OCI-LY1 (cell line): Measurements from ENCODE around the gene ZNF407.

ENCODE experiments used
- H2AFZ ChIP-seq: fragments of 200-600 bp; sonication (generic), shearing (Covaris generic); 2 replicates; pipeline ENCODE4 v1.6.0; 2014; ENCODE audit warnings: antibody characterized with exemption, mild to moderate bottlenecking, low read length
- H3F3A ChIP-seq: fragments of 200-600 bp; sonication (generic), shearing (Covaris generic); 2 replicates; pipeline ENCODE4 v1.6.0; 2014; ENCODE audit warnings: mild to moderate bottlenecking, antibody characterized with exemption, low read length, moderate library complexity; ENCODE audit not compliant: insufficient read depth
- H3K27ac ChIP-seq: fragments of 200-600 bp; sonication (generic); 2 replicates; pipeline ENCODE4 v1.5.1; 2014; ENCODE audit warnings: low read length, mixed run types, mild to moderate bottlenecking, low read depth; ENCODE audit not compliant: poor library complexity, severe bottlenecking
- H3K27me3 ChIP-seq: fragments of 200-600 bp; sonication (generic); 2 replicates; pipeline ENCODE4 v1.6.0; 2014; ENCODE audit warnings: antibody characterized with exemption, mild to moderate bottlenecking, low read length, moderate library complexity; ENCODE audit not compliant: insufficient read depth
- H3K36me3 ChIP-seq: fragments of 200-600 bp; sonication (generic); 2 replicates; pipeline ENCODE4 v1.6.1; 2014; ENCODE audit warnings: mild to moderate bottlenecking, antibody characterized with exemption, low read length, moderate library complexity, mixed read lengths; ENCODE audit not compliant: insufficient read depth
- H3K4me1 ChIP-seq: fragments of 200-600 bp; sonication (generic); 2 replicates; pipeline ENCODE4 v1.5.1; 2014; ENCODE audit warnings: mild to moderate bottlenecking, low read length, moderate library complexity; ENCODE audit not compliant: insufficient read depth, severe bottlenecking
- H3K4me2 ChIP-seq: fragments of 200-600 bp; sonication (generic), shearing (Covaris generic); 2 replicates; pipeline ENCODE4 v1.6.1; 2014; ENCODE audit warnings: low read length
- H3K4me3 ChIP-seq: fragments of 200-600 bp; sonication (generic); 2 replicates; pipeline ENCODE4 v1.5.1; 2014; ENCODE audit warnings: low read length, low read depth, mild to moderate bottlenecking, mixed read lengths; ENCODE audit not compliant: poor library complexity, severe bottlenecking
- H3K79me2 ChIP-seq: fragments of 200-600 bp; shearing (Covaris generic); 2 replicates; pipeline ENCODE4 v1.6.1; 2016; ENCODE audit warnings: mixed run types, low read length, mixed read lengths; ENCODE audit not compliant: insufficient read depth
- H3K9ac ChIP-seq: fragments of 200-600 bp; sonication (generic), shearing (Covaris generic); 2 replicates; pipeline ENCODE4 v1.6.1; 2014; ENCODE audit warnings: mild to moderate bottlenecking, low read length, mixed read lengths
- H3K9me2 ChIP-seq: fragments of 200-600 bp; sonication (generic), shearing (Covaris generic); 2 replicates; pipeline ENCODE4 v1.6.1; 2014; ENCODE audit warnings: low read depth, mild to moderate bottlenecking, low read length, mixed read lengths
- H3K9me3 ChIP-seq: fragments of 200-600 bp; shearing (Covaris generic); 2 replicates; pipeline ENCODE4 v1.6.1; 2014; ENCODE audit warnings: low read length, mixed read lengths
- H4K20me1 ChIP-seq: fragments of 200-600 bp; sonication (generic), shearing (Covaris generic); 2 replicates; pipeline ENCODE4 v1.6.0; 2016; ENCODE audit warnings: mild to moderate bottlenecking, low read length; ENCODE audit not compliant: insufficient read depth
- EZH2 ChIP-seq: fragments of 200-600 bp; sonication (generic), shearing (Covaris generic); IDR thresholded peaks from 2 replicates; pipeline ENCODE4 v1.8.0; 2017; ENCODE audit warnings: borderline replicate concordance, mixed run types, mild to moderate bottlenecking, antibody characterized with exemption, low read length, moderate library complexity, mixed read lengths
- TF ChIP-seq, protein P1 (sequence below): fragments of 200-600 bp; sonication (generic), shearing (Covaris generic); IDR thresholded peaks from 2 replicates; pipeline ENCODE4 v1.5.1; 2017; ENCODE audit warnings: mild to moderate bottlenecking, antibody characterized with exemption, low read length, moderate library complexity, mixed read lengths

Gene ZNF407

DNA sequence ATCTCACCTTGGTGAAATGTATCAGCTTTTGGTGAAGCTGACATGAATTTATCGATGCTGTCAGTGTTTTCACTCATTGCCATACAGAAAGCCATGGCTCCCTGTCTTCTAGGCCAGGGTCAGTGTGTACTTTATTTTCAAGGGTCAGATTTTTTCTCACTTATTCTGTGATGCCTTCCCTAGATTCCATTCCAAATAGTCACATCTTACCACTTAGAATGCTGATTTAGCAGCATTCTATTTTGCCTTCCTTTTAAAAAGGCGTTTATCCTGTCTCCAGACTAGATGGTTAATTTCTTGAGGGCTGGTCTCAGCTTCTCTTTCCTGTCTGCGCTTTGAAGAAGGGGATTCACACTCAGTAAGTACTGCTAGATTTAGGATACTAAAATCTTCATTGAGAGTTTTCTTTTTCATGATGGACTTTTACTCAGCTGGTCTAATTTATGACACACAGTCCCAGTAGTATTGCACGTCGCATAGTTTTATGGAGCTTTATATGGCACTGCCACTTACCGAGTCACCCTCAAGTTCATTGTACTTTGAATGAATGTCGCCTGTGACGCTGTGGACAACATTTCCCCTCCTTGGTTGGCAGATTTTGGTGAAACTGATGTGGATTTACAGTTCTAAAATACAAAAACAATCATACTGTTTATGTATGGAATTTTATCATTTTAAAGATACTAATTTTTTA lies 194.0 kb downstream of the ZNF407 start:
- Histone ChIP-seq H3K36me3 (no peaks in the 10 kb centered on the region), H3K4me1 (peaks cover 17% of the 10 kb centered on the region), H3F3A (no peaks in the 10 kb centered on the region), H3K4me3 (no peak overlapping the region), H3K9me2 (no peaks in the 10 kb centered on the region), H4K20me1 (no peaks in the 10 kb centered on the region), H3K9ac (no peak overlapping the region), H3K27me3 (no peaks in the 10 kb centered on the region), H2AFZ (no peak overlapping the region), H3K27ac (no peak overlapping the region), H3K79me2 (no peaks in the 10 kb centered on the region), H3K9me3 (no peaks in the 10 kb centered on the region), H3K4me2 (no peak overlapping the region)
- no peak for TF ChIP-seq EZH2
- TF ChIP-seq, protein P1, sequence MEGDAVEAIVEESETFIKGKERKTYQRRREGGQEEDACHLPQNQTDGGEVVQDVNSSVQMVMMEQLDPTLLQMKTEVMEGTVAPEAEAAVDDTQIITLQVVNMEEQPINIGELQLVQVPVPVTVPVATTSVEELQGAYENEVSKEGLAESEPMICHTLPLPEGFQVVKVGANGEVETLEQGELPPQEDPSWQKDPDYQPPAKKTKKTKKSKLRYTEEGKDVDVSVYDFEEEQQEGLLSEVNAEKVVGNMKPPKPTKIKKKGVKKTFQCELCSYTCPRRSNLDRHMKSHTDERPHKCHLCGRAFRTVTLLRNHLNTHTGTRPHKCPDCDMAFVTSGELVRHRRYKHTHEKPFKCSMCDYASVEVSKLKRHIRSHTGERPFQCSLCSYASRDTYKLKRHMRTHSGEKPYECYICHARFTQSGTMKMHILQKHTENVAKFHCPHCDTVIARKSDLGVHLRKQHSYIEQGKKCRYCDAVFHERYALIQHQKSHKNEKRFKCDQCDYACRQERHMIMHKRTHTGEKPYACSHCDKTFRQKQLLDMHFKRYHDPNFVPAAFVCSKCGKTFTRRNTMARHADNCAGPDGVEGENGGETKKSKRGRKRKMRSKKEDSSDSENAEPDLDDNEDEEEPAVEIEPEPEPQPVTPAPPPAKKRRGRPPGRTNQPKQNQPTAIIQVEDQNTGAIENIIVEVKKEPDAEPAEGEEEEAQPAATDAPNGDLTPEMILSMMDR, result no peak

DNA sequence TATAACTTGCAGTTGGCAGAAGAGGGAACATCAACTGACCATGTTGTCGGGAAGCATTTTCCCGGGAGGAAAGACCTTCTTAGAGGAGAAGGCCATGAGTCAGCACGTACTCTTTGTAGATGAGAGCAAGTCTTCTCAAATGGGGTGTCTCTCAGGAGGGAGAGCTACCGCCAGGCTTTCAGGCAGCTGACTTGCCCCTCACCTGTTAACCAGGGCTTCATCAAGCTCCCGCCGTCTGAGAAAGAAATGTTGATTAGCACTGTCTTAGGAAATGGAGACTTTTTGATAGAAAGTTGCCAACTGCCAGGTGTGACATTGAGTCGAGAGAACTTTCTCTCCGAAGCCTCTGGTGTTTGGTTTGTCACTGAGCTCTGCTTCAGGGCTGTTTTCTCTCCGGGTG lies 196.1 kb downstream of the ZNF407 start:
- peaks cover 38% of the 10 kb centered on the region for H3K4me1 ChIP-seq
- H3K4me3 ChIP-seq, result no peak overlapping the region
- no peaks in the 10 kb centered on the region for H3K36me3 ChIP-seq
- no peaks in the 10 kb centered on the region for H3K9me3 ChIP-seq
- no peak overlapping the region for H3K27ac ChIP-seq
- no peak overlapping the region for H2AFZ ChIP-seq
- no peaks in the 10 kb centered on the region for H3K79me2 ChIP-seq
- no peak overlapping the region for H3K4me2 ChIP-seq
- no peaks in the 10 kb centered on the region for H3K27me3 ChIP-seq
- TF ChIP-seq, protein P1, result no peak
- TF ChIP-seq EZH2, result no peak
- H3K9ac ChIP-seq, result no peak overlapping the region
- no peaks in the 10 kb centered on the region for H3F3A ChIP-seq
- H3K9me2 ChIP-seq, result no peaks in the 10 kb centered on the region
- no peaks in the 10 kb centered on the region for H4K20me1 ChIP-seq

DNA sequence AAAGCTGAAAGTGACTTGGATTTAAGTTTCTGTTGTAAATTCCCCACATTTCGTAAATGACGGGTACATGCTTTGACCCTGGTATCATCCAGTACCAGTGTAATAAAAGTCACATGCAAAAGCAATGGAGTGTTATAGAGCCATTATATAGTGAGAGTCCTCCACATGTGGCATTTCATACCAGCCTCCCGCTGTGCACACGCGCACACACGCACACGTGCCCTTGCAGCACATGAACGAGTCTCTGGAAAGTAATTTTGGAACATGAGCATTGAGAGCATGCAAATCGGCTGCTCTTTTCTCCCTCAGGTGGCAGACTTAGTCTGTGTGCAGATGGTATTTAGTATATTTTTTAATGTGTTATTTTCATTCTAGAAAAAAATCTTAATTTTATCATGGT lies 198.1 kb downstream of the ZNF407 start:
- H3K4me2 ChIP-seq, result peak overlapping the region; percentile 74
- TF ChIP-seq, protein P1, result no peak
- no peak for TF ChIP-seq EZH2
- H4K20me1 ChIP-seq, result no peaks in the 10 kb centered on the region
- H3F3A ChIP-seq, result no peaks in the 10 kb centered on the region
- peak overlapping the region; percentile 33; the same call in 1 of the 2 replicates for H3K9ac ChIP-seq
- peak overlapping the region; percentile 73 for H2AFZ ChIP-seq
- H3K79me2 ChIP-seq, result no peaks in the 10 kb centered on the region
- peak overlapping the region; percentile 72 for H3K27ac ChIP-seq
- H3K4me3 ChIP-seq, result peak overlapping the region; percentile 31
- no peaks in the 10 kb centered on the region for H3K9me2 ChIP-seq
- no peaks in the 10 kb centered on the region for H3K27me3 ChIP-seq
- H3K4me1 ChIP-seq, result peaks cover 43% of the 10 kb centered on the region
- no peaks in the 10 kb centered on the region for H3K9me3 ChIP-seq
- H3K36me3 ChIP-seq, result no peaks in the 10 kb centered on the region
